Measurements from ENCODE around the gene TBL1XR1.

DNA sequence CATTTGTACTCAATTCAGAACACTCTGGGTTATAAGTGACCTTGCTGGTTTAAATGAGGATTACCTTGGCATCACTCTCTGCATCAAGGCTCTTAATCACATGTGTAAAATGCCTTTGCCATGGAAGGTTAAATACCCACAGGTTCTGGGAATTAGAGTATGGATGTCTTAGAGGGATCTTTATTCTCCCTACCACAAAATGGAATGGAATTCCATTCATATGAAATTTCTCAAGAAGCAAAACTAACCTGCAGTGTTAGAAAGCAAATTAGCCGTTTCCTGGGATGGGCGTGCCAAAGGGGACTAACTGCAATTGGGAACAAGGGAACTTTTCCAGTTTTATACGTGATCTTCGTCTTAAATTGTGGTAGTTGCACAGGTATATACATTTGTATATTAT, 39.8 kb downstream of the TBL1XR1 start:
- TF ChIP-seq, protein P1, sequence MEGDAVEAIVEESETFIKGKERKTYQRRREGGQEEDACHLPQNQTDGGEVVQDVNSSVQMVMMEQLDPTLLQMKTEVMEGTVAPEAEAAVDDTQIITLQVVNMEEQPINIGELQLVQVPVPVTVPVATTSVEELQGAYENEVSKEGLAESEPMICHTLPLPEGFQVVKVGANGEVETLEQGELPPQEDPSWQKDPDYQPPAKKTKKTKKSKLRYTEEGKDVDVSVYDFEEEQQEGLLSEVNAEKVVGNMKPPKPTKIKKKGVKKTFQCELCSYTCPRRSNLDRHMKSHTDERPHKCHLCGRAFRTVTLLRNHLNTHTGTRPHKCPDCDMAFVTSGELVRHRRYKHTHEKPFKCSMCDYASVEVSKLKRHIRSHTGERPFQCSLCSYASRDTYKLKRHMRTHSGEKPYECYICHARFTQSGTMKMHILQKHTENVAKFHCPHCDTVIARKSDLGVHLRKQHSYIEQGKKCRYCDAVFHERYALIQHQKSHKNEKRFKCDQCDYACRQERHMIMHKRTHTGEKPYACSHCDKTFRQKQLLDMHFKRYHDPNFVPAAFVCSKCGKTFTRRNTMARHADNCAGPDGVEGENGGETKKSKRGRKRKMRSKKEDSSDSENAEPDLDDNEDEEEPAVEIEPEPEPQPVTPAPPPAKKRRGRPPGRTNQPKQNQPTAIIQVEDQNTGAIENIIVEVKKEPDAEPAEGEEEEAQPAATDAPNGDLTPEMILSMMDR (conservative IDR thresholded peaks at IDR 0.05; ENCODE audit: low read depth, low read length), result no peak
- TF ChIP-seq, protein P2, sequence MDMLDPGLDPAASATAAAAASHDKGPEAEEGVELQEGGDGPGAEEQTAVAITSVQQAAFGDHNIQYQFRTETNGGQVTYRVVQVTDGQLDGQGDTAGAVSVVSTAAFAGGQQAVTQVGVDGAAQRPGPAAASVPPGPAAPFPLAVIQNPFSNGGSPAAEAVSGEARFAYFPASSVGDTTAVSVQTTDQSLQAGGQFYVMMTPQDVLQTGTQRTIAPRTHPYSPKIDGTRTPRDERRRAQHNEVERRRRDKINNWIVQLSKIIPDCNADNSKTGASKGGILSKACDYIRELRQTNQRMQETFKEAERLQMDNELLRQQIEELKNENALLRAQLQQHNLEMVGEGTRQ (IDR thresholded peaks at IDR 0.05; ENCODE audit: low read depth, low read length), result no peak
- TF ChIP-seq POLR2A (IDR thresholded peaks at IDR 0.05; ENCODE audit: low read depth, low read length) (no peak), RCOR1 (IDR thresholded peaks at IDR 0.05; ENCODE audit: insufficient replicate concordance, low read length) (no peak), RAD21 (IDR thresholded peaks at IDR 0.05; ENCODE audit: low read length) (no peak), MXI1 (IDR thresholded peaks at IDR 0.05; ENCODE audit: borderline replicate concordance, low read depth, low read length) (no peak), NFE2L2 (IDR thresholded peaks at IDR 0.05; ENCODE audit: low read depth, low read length) (no peak), MAFK (IDR thresholded peaks at IDR 0.05; ENCODE audit: low read depth, low read length) (no peak), RFX5 (IDR thresholded peaks at IDR 0.05; ENCODE audit: low read depth, low read length) (no peak), FOS (IDR thresholded peaks at IDR 0.05; ENCODE audit: low read depth, low read length) (no peak), CEBPB (IDR thresholded peaks at IDR 0.05; ENCODE audit: low read depth, low read length) (no peak), SMC3 (IDR thresholded peaks at IDR 0.05; ENCODE audit: low read depth, low read length) (no peak)

All from IMR-90 (cell line).